Urinary bladder (tissue), 4 donors: ENCODE data around the gene CHRD. TPM values are rescaled to one million over a fixed set of nuclear protein-coding genes. Genes with fewer than 3 reads are reported as not detected.
"Not testable (repeated sequence)": the region's sequence is repeated elsewhere in the genome, so short reads cannot be mapped to it uniquely, and the experiment has no call there.

ENCODE experiments used
- DNase-seq: peaks from one replicate; pipeline ENCODE4 v3.0.0-alpha.2; 2015; ENCODE audit errors: extremely low spot score
- H3K27ac ChIP-seq: one replicate; pipeline ENCODE4 v1.5.1; 2013; ENCODE audit warnings: low read depth, mild to moderate bottlenecking, moderate library complexity
- H3K36me3 ChIP-seq: one replicate; pipeline ENCODE4 v1.6.1; 2013; ENCODE audit warnings: mild to moderate bottlenecking, moderate library complexity; ENCODE audit not compliant: insufficient read depth
- H3K4me1 ChIP-seq: one replicate; pipeline ENCODE4 v1.6.1; 2013; ENCODE audit warnings: mild to moderate bottlenecking, moderate library complexity; ENCODE audit not compliant: insufficient read depth
- H3K4me3 ChIP-seq: one replicate; pipeline ENCODE4 v1.5.1; 2013; ENCODE audit warnings: low read depth, low read length
- WGBS: extraction: QIAGEN DNeasy Blood & Tissue Kit; methylation state at CpG from one replicate; pipeline ENCODE4 v1.1.7; 2013; 5-methylcytosine and 5-hydroxymethylcytosine counted together
- polyA plus RNA-seq: library from polyadenylated mRNA; stranded (reverse); fragments of 200-250 nt; gene quantifications from one replicate; pipeline ENCODE4 v1.2.3, GENCODE V29; 2013
- total RNA-seq: library from RNA; depleted of rRNA; stranded (reverse); fragments of >200 nt; gene quantifications from one replicate; pipeline ENCODE4 v1.2.3, GENCODE V29; 2014
- donor health status: healthy with polysubstance abuse.
- donor health status: healthy.

Gene CHRD
- total and polyA plus RNA-seq, 2 donors = 9.1 to 11.5 TPM

- 78% methylated on average over 19 of the region's 19 CpGs for WGBS
- not testable (repeated sequence) for H3K4me3 ChIP-seq, H3K4me1 ChIP-seq, DNase-seq, H3K27ac ChIP-seq, H3K36me3 ChIP-seq
Observed at GRCh38 chr3:184339451-184340135, 40.3 kb upstream of the CHRD start.

GRCh38 chr3:184341925-184342324, 37.9 kb upstream of the CHRD start:
- 93% methylated on average over 7 of the region's 7 CpGs for WGBS
- Histone ChIP-seq H3K4me3 (no peak overlapping the region), H3K36me3 (no peaks in the 10 kb centered on the region), H3K4me1 (no peaks in the 10 kb centered on the region), H3K27ac (no peak overlapping the region)
- DNase-seq = no peak

GRCh38 chr3:184343200-184343876, 36.5 kb upstream of the CHRD start:
- H3K36me3 ChIP-seq = no peaks in the 10 kb centered on the region
- no peaks in the 10 kb centered on the region for H3K4me1 ChIP-seq
- WGBS = 77% methylated on average over 5 of the region's 5 CpGs
- H3K27ac ChIP-seq = no peak overlapping the region
- no peak overlapping the region for H3K4me3 ChIP-seq
- no peak for DNase-seq

- Histone ChIP-seq H3K4me1 (no peaks in the 10 kb centered on the region), H3K27ac (no peak overlapping the region), H3K4me3 (no peak overlapping the region), H3K36me3 (no peaks in the 10 kb centered on the region)
- DNase-seq = no peak
- WGBS = 80% methylated on average over 24 of the region's 24 CpGs
Observed at GRCh38 chr3:184344579-184345316, 35.1 kb upstream of the CHRD start.

- WGBS = 43% methylated on average over 14 of the region's 14 CpGs
- no peak overlapping the region for H3K27ac ChIP-seq
Observed at GRCh38 chr3:184345317-184346144, 34.3 kb upstream of the CHRD start.

GRCh38 chr3:184346480-184347190, 33.2 kb upstream of the CHRD start:
- H3K27ac ChIP-seq = no peak overlapping the region
- 93% methylated on average over 20 of the region's 20 CpGs for WGBS
- no peaks in the 10 kb centered on the region for H3K4me1 ChIP-seq

More at GRCh38 chr3:184345317-184346144, 34.3 kb upstream of the CHRD start:
- H3K36me3 ChIP-seq = no peaks in the 10 kb centered on the region
- H3K4me1 ChIP-seq = no peaks in the 10 kb centered on the region
- no peak for DNase-seq
- H3K4me3 ChIP-seq = no peak overlapping the region

GRCh38 chr3:184347321-184348056, 32.4 kb upstream of the CHRD start:
- Histone ChIP-seq H3K27ac (no peak overlapping the region), H3K4me3 (no peak overlapping the region), H3K36me3 (no peaks in the 10 kb centered on the region), H3K4me1 (no peaks in the 10 kb centered on the region)
- WGBS = 67% methylated on average over 12 of the region's 12 CpGs
- no peak for DNase-seq

More at GRCh38 chr3:184346480-184347190, 33.2 kb upstream of the CHRD start:
- H3K4me3 ChIP-seq = no peak overlapping the region
- no peak for DNase-seq
- H3K36me3 ChIP-seq = no peaks in the 10 kb centered on the region

GRCh38 chr3:184348057-184348382, 31.8 kb upstream of the CHRD start:
- no peak overlapping the region for H3K4me3 ChIP-seq
- H3K4me1 ChIP-seq = no peaks in the 10 kb centered on the region
- no peak for DNase-seq
- WGBS = 48% methylated on average over 4 of the region's 4 CpGs
- H3K36me3 ChIP-seq = no peaks in the 10 kb centered on the region
- no peak overlapping the region for H3K27ac ChIP-seq

- no peak for DNase-seq
- no peak overlapping the region for H3K4me3 ChIP-seq
- WGBS = 84% methylated on average over 10 of the region's 10 CpGs
- H3K36me3 ChIP-seq = no peaks in the 10 kb centered on the region
- H3K4me1 ChIP-seq = no peaks in the 10 kb centered on the region
- H3K27ac ChIP-seq = no peak overlapping the region
Observed at GRCh38 chr3:184349563-184350470, 30.0 kb upstream of the CHRD start.

- 91% methylated on average over 6 of the region's 6 CpGs for WGBS
- Histone ChIP-seq H3K4me1 (no peaks in the 10 kb centered on the region), H3K36me3 (no peaks in the 10 kb centered on the region), H3K27ac (no peak overlapping the region), H3K4me3 (no peak overlapping the region)
- DNase-seq = no peak
Observed at GRCh38 chr3:184350618-184351017, 29.2 kb upstream of the CHRD start.

- no peak for DNase-seq
- no peaks in the 10 kb centered on the region for H3K36me3 ChIP-seq
- 48% methylated on average over 9 of the region's 9 CpGs for WGBS
- H3K27ac ChIP-seq = no peak overlapping the region
- no peak overlapping the region for H3K4me3 ChIP-seq
- H3K4me1 ChIP-seq = no peaks in the 10 kb centered on the region
Observed at GRCh38 chr3:184351511-184352148, 28.2 kb upstream of the CHRD start.
